Renal pelvis (tissue), 4 donors: ENCODE results near the gene DYNC1LI2. TPM values are rescaled to one million over a fixed set of nuclear protein-coding genes. Genes with fewer than 3 reads are reported as not detected.
"Not testable (repeated sequence)": the region's sequence is repeated elsewhere in the genome, so short reads cannot be mapped to it uniquely, and the experiment has no call there.

Experiments
- DNase-seq: peaks from one replicate; pipeline ENCODE4 v3.0.0-alpha.2; 2013
- polyA plus RNA-seq, 3 donors: library from polyadenylated mRNA; unstranded; fragments of 120-200 nt; gene quantifications; one replicate each; pipeline ENCODE4 v1.2.1, GENCODE V29; 2013; ENCODE audit not compliant: insufficient read length in 3 of 3

DYNC1LI2 gene
- polyA plus RNA-seq, 3 donors = 105 to 155 (median 142) TPM

DNA sequence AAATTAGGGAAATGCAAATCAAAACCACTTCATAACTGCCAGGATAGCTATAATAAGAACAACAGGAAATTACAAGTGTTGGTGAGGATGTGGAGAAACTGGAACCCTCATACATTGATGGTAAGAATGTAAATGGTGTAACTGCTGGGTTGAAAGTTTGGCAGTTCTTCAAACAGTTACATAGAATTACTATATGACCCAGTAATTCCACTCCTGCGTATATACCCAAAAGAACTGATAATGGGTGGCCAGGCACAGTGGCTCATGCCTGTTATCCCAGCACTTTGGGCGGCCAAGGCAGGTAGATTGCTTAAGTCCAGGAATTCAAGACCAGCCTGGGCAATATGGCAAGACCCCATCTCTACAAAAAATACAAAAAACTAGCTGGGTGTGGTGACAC lies 50.4 kb downstream of the DYNC1LI2 start:
- DNase-seq = no peak

DNA sequence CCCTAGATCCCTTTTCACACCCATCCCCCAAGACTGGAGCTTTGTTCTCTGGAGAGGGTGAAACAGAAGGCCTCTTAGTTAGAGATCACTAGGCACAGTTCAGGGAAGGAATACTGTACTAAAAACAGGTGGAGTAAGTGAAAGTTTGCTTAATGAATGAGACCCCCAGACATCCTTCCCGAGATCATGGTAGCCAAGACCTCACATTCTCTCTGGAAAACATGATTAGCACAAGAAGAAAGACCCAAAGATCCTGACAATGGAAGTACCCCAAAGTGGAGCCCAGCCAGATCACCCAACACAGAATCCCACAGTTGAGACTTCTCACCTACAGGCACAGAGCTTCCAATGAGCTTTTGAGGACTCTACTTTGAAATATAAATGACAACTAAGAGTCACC lies 51.5 kb downstream of the DYNC1LI2 start:
- no peak for DNase-seq

DNA sequence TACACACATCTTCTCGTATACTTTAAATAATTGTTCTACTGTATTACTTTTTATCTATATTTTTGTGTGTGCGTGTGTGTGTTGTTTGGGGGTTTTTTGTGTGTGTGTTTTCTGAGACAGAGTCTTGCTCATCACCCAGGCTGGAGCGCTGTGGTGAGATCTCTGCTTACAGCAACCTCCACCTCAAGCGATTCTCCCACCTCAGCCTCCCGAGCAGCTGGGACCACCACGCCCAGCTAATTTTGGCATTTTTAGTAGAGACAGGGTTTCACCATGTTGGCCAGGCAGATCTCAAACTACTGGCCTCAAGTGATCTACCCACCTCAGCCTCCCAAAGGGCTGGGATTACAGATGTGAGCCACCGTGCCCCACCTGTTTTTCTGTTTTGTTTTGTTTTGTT lies 53.4 kb downstream of the DYNC1LI2 start:
- no peak for DNase-seq

DNA sequence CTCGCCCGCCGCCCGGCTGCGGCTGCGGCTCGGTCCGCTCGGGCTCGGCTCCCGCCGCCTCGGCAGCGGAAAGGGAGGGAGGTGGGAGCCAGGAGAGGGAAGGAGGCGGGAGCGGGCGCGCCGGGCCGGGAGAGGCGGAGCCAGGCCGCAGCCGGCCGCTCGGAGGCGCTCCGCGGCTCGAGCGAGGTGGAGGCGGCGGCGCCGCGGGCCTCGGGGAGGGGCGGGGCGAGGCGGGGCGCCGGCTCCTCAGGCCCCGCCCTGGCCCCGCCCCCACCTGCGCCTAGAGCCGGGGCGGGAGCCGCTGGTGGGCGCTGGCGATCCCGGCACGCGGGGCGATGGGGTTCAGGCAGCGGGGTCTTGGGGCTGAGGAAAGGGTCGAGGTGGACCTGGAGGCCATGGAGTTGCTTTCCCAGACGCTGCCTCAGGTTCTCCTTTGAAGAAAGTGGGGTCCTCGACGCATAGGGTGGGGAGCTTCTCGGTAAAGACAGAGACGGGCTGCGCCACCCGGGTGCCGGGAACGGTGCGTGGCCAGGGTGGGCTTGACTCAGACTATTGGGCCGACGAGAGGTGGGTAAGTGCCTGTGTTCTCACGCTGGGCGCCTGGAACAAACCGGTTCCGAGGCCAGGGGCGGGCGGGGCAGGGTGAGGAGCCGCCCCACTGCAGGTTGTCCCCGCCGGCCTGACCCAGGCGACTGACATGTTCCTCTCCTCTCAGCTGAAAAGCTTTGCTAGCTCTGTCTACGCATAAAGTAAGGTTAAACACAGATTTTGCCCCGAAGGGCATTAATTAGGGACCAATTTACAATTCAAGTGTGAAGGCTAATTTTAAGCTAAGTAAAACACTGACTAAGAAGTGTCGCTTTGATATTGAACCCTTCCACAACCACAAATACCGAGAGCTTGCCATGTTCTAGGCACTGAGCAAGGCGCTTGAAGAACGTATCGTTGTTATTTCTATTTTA lies 54.5 kb downstream of the DYNC1LI2 start, which contains the start of gene CMTM4:
Gene CMTM4, minus strand, starts transcription at position 75 of the 962 bp plus-strand sequence. CDS start 218 bp downstream, outside the sequence.
- DNase-seq = peak; percentile 89

- DNase-seq = no peak
Observed at GRCh38 chr16:66695935-66696668, 55.3 kb downstream of the DYNC1LI2 start.

DNA sequence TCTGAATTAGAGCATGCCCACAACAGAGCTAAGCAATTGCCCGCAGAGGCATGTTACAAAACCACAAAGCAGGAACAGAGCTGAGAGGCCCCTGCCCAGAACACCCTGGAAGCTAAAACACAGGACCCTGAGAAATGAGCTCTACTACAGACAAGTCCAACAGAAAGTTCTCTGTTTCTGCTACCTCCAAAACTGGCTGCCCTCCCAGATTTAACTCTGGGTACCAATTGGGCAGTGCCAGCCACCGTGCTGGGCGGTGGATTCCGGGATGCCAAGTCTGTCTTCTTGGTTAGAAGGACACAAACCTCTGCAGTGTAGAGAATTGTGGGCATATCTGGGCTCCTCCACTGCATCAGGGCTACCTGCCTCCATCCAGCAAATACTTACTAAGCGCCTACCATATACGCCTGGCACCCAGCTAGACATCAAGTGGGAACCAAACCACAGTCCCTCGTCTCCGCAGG lies 55.9 kb downstream of the DYNC1LI2 start:
- DNase-seq = no peak

DNA sequence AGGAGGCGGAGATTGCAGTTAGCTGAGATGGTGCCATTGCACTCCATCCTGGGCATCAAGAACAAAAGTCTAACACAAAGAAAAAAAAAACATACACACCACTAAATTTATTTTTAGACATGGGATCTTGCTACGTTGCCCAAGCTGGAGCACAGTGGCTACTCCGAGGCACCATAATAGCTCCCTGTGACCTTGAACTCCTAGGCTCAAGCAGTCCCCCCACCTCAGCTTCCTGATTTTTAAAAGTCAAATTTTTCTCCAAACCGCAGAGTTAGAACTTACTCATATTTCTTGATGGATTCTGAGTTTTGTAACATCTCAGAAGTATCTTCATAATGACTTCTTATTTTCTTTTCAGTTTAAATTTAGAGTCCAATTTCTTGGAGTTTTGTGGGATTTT lies 58.3 kb downstream of the DYNC1LI2 start:
- DNase-seq = no peak

DNA sequence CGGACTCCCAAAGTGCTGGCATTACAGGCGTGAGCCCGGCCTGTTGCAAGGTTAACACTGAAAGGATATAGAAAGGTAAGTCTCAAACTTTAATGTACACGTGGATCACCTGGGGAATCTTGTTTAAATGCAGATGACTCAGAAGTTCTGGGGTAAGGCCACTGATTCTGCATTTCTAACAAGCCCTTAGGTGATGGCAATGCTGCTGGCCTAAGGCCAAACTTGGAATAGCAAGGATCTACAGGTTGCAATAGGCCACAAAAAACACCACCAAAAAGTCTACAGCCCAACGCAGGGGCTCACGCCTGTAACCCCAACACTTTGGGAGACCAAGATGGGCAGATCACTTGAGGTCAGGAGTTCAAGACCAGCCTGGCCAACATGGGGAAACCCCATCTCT lies 59.1 kb downstream of the DYNC1LI2 start:
- DNase-seq = no peak

DNA sequence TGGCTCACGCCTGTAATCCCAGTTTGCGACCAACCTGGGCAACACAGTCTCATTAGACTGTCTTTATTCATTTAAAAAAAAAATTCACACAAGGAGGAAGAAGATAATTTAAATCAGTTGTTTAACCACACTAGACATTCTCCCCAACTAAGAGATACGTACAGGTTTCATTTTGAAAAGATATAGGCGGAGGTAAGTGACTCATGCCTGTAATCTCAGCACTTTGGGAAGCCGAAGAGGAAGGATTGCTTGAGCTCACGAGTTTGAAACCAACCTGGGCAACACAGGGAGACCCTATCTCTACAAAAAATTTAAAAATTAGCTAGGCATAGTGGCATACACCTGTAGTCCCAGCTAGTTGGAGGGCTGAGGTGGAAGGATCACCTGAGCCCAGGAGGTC lies 60.2 kb downstream of the DYNC1LI2 start:
- no peak for DNase-seq

GRCh38 chr16:66690106-66690847 lies 61.1 kb downstream of the DYNC1LI2 start:
- DNase-seq = no peak

DNA sequence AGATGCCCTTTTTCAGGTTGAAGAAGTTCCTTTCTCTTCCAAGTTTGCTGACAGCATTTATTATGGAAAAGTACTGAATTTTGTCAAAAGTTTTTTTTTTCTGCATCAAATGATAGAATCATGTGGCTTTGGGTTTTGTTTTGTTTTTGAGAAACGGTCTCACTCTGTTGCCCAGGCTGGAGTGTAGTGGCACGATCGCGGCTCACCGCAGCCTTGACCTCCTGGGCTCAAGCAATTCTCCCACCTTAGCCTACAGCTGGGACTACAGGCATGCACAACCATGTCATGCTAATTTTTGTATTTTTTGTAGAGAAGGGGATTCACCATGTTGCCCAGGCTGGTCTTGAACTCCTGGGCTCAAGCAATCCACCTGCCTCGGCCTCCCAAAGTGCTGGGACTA lies 62.1 kb downstream of the DYNC1LI2 start:
- no peak for DNase-seq

- no peak for DNase-seq
Observed at GRCh38 chr16:66687906-66688625, 63.3 kb downstream of the DYNC1LI2 start.

DNA sequence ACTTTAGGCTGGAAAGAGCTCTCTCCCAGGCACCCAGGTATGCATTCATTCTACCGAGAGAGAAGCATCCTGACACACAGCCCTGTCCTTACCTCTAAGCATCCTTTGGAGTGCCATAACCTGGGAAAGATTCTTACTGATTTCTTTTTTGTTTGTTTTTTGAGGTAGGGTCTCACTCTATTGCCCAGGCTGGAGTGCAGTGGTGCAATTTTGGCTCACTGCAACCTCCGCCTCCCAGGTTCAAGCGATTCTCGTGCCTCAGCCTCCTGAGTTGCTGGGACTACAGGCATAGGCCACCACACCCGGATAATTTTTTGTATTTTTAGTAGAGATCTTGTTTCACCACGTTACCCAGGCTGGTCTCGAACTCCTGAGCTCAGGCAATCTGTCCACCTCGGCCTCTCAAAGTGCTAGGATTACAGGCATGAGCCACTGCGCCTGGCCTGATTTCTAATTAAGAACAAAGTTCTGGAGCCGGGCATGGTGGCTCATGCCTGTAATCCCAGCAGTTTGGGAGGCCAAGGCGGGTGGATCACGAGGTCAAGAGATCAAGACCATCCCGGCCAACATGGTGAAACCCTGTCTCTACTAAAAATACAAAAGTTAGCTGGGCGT lies 65.8 kb downstream of the DYNC1LI2 start:
- DNase-seq = not testable (repeated sequence)

GRCh38 chr16:66682271-66682670 lies 69.1 kb downstream of the DYNC1LI2 start:
- no peak for DNase-seq

DNA sequence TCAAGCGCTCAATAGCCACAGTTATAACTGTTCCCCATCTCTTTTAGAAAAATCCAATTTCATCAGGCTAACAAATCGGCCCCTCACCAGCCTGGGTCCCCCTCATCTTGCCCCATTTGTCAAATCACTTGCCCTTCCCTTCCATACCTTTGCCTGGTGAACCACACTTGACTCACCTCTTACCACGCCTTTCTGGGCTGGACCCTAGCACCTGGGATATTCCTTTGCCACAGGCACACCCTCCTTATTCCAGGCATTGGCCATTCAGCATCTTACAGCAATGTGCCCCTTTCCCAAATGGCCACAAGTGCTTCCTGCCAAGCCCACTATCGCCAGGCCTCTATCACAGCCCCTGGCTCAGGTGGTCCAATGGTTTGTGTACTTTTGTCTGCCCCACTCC lies 69.7 kb downstream of the DYNC1LI2 start:
- DNase-seq = no peak

DNA sequence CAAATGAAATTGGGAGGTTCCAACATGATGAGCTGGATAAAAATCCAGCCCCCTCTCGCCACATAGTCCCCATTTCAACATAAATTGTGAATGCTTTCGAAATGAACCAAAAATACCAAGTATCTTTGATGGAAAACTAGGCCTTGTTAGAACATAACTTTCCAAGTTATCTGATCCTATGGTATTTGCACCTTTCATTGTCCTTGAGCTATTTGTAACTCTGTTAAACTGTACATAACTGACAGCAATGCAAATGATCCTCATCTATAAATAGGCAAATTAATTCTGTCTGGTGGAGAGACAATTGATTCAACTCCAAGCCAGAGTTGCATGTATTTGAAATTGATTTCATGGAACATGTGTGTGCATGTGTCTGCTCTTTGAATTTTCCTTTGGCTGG lies 73.1 kb downstream of the DYNC1LI2 start:
- no peak for DNase-seq

DNA sequence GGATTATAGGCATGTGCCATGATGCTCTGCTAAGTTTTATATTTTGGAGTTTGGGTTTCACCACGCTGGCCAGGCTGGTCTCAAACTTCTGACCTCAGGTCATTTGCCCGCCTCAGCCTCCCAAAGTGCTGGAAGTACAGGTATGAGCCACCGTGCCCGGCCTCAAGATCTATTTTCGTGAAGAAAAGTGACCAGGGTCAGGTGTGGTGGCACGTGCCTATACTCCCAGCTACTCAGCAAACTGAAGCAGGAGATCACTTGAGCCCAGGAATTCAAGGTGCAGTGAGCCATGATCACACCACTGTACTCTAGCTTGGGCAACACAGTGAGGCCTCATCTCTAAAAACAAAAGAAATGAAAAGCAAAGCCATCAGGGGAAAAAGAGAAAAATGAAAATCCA lies 73.6 kb downstream of the DYNC1LI2 start:
- no peak for DNase-seq

GRCh38 chr16:66677179-66677578 lies 74.2 kb downstream of the DYNC1LI2 start:
- DNase-seq = no peak

DNA sequence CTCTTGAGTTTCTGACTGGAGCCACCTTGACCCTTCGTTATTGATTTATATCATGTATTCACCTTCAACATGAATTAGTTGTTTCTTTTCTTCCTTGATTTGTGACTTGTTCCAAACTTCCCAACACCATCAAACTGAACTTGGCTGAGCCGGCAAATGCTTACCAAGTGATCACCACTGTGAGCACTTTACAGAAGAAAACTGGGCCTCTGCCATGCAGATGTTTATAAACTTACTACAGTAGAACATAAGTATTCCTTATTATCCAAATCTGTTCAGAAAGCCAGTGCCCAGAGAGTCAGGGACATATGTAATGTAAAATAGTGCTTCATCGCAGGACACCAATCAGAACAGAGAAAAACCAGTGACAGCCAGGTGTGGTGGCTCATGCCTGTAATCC lies 74.8 kb downstream of the DYNC1LI2 start:
- DNase-seq = no peak

DNA sequence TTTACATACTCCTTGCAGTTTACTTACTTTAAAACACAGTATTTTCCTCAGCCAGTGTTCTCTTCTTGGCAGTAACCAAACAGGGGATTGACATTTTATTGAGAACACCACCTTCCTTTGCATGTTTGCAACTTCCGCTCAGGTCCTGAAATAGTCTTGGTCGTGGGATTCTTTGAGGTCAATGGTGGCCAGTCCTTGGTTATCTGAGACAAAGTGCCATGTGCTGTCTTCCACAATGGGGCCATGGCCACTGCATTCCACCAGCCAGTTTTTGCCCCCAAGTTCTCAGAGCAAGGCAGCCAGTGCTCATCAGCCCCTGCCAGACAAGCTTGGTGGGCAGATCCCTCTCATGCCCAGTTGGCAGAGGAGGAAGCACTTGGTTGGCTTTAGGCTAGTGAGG lies 77.7 kb downstream of the DYNC1LI2 start:
- DNase-seq = no peak
